ENCODE data around the gene TMED9. TPM values are rescaled to one million over a fixed set of nuclear protein-coding genes. Genes with fewer than 3 reads are reported as not detected.

The TMED9 gene
- total and polyA plus RNA-seq, 2 of the 4 experiments (the other 2 are of a cell fraction): 123 to 357 TPM

- H4K8ac ChIP-seq (ENCODE audit: low read depth in 2 of 2, low read length in 2 of 2): no peak overlapping the region
- peaks cover 11 to 25% of the 10 kb centered on the region in 2 experiments for H3K79me1 ChIP-seq (ENCODE audit: low read depth in 1 of 2, low read length in 2 of 2)
- H3K4me1 ChIP-seq (ENCODE audit: control insufficient read depth, insufficient read depth, low read length): peaks cover 3% of the 10 kb centered on the region
- no peak overlapping the region for H3K4ac ChIP-seq (ENCODE audit: low read depth, low read length)
- H3K9ac ChIP-seq (ENCODE audit: low read depth, low read length): no peak overlapping the region; the same call in 1 of the 2 replicates
- H2AK5ac ChIP-seq (ENCODE audit: low read depth, low read length): no peak overlapping the region
- no TSS peak for BruUV-seq (replicated peaks)
- no peaks in the 10 kb centered on the region for H4K20me1 ChIP-seq (ENCODE audit: insufficient read depth, low read length)
- no peak overlapping the region for H4K5ac ChIP-seq (ENCODE audit: low read depth, low read length)
- H3K4me3 ChIP-seq (ENCODE audit: insufficient read depth, low read depth, low read length): no peak overlapping the region
- no peak overlapping the region for H2BK5ac ChIP-seq (ENCODE audit: low read depth, low read length, poor library complexity, severe bottlenecking)
- H3K4me2 ChIP-seq (ENCODE audit: low read depth, low read length): no peak overlapping the region
- 40% methylated on average over 2 of the region's 13 CpGs; no CpG with 5 or more reads in 1 of the 2 experiments for whole genome bisulfite sequencing, 2 experiments (ENCODE audit: extremely low coverage in 2 of 2, insufficient read length in 1 of 2)
- H3K36me3 ChIP-seq (ENCODE audit: control insufficient read depth, insufficient read depth, low read length): peaks cover 14% of the 10 kb centered on the region; the same call in 1 of the 2 replicates
- 0 out of 2 replicates have a peak, but pooled peaks cover 3% of the 10 kb centered on the region for H3K9me1 ChIP-seq (ENCODE audit: insufficient read depth, low read length)
- no peak overlapping the region for H2BK120ac ChIP-seq (ENCODE audit: low read depth, low read length)
- ChIA-PET POLR2A (ENCODE audit: unreplicated experiment) (interaction anchor here (0.5 kb wide), 1 partner anchor 483 kb away, joined by 5 read pairs; no protein-coding TSS in a partner anchor), CTCF (no interaction called here)
- in situ Hi-C loops (cut with MboI; ENCODE audit: low sequenced_read_pairs): loop anchor here (10.0 to 25.0 kb wide), 2 partner anchors 460 to 553 kb away; partner anchors contain the start of gene NHP2
- no peak overlapping the region for H2AFZ ChIP-seq (replicated peaks; ENCODE audit: low read length, poor library complexity)
- no peak overlapping the region for H3K27ac ChIP-seq (ENCODE audit: insufficient read depth, low read length)
- H3K27me3 ChIP-seq (ENCODE audit: control insufficient read depth, insufficient read depth, low read length): no peaks in the 10 kb centered on the region
- DNase-seq: no peak
- no peak overlapping the region for H4K91ac ChIP-seq (ENCODE audit: insufficient read depth, low read depth, low read length)
- intact Hi-C loops (cut with micrococcal nuclease): loop anchor here (10.0 kb wide), 1 partner anchor 563 kb away; no protein-coding TSS in a partner anchor
- H2BK15ac ChIP-seq (ENCODE audit: low read depth, low read length): no peak overlapping the region
- H3K14ac ChIP-seq (replicated peaks; ENCODE audit: low read depth, low read length): no peak overlapping the region
- H3K9me3 ChIP-seq (ENCODE audit: control insufficient read depth, insufficient read depth, low read length): no peaks in the 10 kb centered on the region
- no peak for ATAC-seq (ENCODE audit: low read depth)
- no peak overlapping the region for H2AK9ac ChIP-seq (replicated peaks; ENCODE audit: low read depth, low read length, poor library complexity)
- dilution Hi-C loops (cut with HindIII; ENCODE audit: low sequenced_read_pairs, unreplicated experiment): no loop called here
- H3K56ac ChIP-seq (ENCODE audit: extremely low read depth, insufficient read depth, low read length): no peak overlapping the region
- no peak overlapping the region for H3K23ac ChIP-seq (ENCODE audit: low read depth, low read length)
- H2BK20ac ChIP-seq (ENCODE audit: low read depth, low read length): no peak overlapping the region
- no peak overlapping the region for H3K18ac ChIP-seq (ENCODE audit: low read depth, low read length)
- TF ChIP-seq MAZ (IDR thresholded peaks at IDR 0.05; ENCODE audit: borderline replicate concordance, low read depth, low read length) (no peak), MXI1 (IDR thresholded peaks at IDR 0.05; ENCODE audit: borderline replicate concordance, low read depth, low read length) (no peak), RCOR1 (IDR thresholded peaks at IDR 0.05; ENCODE audit: insufficient replicate concordance, low read length) (no peak), CEBPB (IDR thresholded peaks at IDR 0.05; ENCODE audit: low read depth, low read length) (no peak), BHLHE40 (IDR thresholded peaks at IDR 0.05; ENCODE audit: low read depth, low read length) (no peak), ELK1 (IDR thresholded peaks at IDR 0.05; ENCODE audit: borderline replicate concordance, low read depth, low read length) (no peak), NFE2L2 (IDR thresholded peaks at IDR 0.05; ENCODE audit: low read depth, low read length) (no peak), RFX5 (IDR thresholded peaks at IDR 0.05; ENCODE audit: low read depth, low read length) (no peak), USF2 (IDR thresholded peaks at IDR 0.05; ENCODE audit: low read depth, low read length) (no peak), CTCF (conservative IDR thresholded peaks at IDR 0.05; ENCODE audit: low read depth, low read length) (no peak), POLR2A (IDR thresholded peaks at IDR 0.05; ENCODE audit: low read depth, low read length) (no peak), RAD21 (IDR thresholded peaks at IDR 0.05; ENCODE audit: low read length) (no peak), MAFK (IDR thresholded peaks at IDR 0.05; ENCODE audit: low read depth, low read length) (no peak), FOS (IDR thresholded peaks at IDR 0.05; ENCODE audit: low read depth, low read length) (no peak)
These were observed 9.8 kb downstream of the TMED9 start for GRCh38 chr5:177601577-177602457.
